ENCODE measurements around the gene RNF224. TPM values are rescaled to one million over a fixed set of nuclear protein-coding genes. Genes with fewer than 3 reads are reported as not detected.

The RNF224 gene
- total RNA-seq, 4 donors from 2014 or later: not detected

- no peak for TF ChIP-seq CTCF (IDR thresholded peaks at IDR 0.05; ENCODE audit: low read depth)
Observed at GRCh38 chr9:137247135-137247915, 20.0 kb downstream of the RNF224 start.

DNA sequence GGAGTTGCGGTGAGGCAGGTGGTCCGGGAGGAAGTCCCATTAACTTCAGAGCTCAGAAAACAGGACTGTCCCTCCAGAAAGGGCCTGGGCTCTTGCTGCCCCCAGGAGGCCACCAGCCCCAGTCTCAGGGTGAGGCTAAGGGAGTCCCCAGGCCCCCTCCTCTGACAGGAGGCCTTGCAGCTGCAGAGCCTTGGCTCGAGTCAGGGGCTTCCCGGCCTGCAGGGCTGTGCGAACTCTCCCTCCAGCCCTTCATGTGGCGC is 20.5 kb downstream of the RNF224 start:
- no peak for TF ChIP-seq CTCF (IDR thresholded peaks at IDR 0.05; ENCODE audit: low read depth)

- no peak for TF ChIP-seq CTCF (IDR thresholded peaks at IDR 0.05; ENCODE audit: low read depth)
Observed at GRCh38 chr9:137250329-137251193, 23.3 kb downstream of the RNF224 start.

DNA sequence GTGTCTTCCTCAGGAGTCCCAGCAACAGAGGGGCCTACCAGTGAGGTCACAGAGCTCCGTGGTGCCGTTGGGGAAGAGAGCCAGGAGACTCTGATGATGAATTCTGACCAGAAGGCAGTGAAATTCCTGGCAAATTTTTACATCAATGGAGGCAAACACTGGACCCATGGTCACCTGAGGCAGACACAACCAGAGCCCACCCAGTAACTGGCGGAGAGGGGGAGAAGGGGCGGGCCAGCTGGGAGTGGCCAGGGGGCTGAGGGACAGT is 23.8 kb downstream of the RNF224 start, which contains the start of gene STPG3:
TSS of gene STPG3 (plus strand) at position 93 of the 268 bp plus-strand sequence. CDS start at position 94, 1 bp downstream.
- no peak for TF ChIP-seq CTCF (IDR thresholded peaks at IDR 0.05; ENCODE audit: low read depth)

DNA sequence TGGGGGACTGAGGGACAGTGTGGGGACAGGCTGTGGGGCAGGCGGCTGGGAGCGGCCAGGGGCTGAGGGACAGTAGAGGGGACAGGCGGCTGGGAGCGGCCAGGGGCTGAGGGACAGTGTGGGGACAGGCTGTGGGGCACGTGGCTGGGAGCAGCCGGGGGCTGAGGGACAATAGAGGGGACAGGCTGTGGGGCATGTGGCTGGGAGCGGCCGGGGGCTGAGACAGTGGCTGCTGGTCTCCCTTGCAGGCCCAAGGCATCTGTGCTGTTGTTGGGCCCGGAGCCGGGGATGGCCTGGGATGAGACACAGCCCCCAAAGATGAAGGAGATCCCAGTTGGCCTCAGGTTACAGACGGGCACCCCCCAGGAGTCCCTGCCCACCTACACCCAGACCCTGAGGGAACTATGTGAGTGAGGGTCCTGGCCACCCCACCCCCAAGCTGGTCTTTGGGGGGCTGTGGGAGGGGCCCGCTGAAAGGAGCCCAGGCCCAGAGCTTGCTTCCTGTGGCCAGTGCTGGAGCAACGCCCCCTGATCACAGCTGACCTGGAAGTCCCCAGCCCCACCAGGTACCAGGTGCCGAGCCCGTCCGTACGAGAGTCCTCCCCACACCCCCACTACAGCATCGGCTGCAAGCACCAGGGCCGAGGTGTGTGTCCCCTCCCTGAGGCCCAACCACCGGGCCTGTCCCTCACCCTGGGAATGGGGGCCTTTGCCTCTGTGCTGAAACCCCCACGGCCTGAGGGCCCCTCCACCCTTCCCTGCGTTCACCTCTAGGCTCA is 24.4 kb downstream of the RNF224 start:
- no peak for TF ChIP-seq CTCF (IDR thresholded peaks at IDR 0.05; ENCODE audit: low read depth)

- no peak for TF ChIP-seq CTCF (IDR thresholded peaks at IDR 0.05; ENCODE audit: low read depth)
Observed at GRCh38 chr9:137252555-137253506, 25.5 kb downstream of the RNF224 start.
